ENCODE data around the gene PTPRU.

DNA sequence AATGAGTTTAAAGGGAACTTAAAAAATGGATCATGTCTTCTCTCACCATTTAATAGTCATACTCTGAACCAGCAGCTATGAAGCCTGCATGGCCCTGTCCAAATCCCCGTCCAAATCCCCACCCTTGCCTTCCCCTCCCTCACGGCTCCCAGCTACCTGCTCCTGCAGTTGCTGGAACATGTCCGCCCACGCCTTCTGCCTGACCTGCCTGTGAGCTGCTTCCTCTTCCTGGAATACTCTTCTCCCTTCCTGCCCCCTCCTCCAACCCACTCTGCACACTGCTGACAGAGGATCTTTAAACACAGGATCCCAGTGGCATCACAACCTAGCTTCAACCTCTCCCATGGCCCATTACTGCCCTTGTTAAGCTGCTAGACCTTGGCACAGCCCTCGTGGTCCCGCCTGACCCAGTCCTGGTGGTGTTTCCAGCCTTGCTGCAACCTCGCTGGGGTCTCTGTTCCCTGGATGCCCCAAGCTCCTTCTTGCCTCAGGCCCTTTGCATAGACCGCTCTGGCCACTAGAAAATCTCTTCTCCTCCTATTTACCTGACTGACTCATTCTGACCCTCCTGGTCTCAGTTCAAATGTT, 118.3 kb downstream of the PTPRU start:
- TF ChIP-seq EZH2phosphoT487 (IDR thresholded peaks at IDR 0.05; ENCODE audit: borderline replicate concordance) (no peak), EZH2 (IDR thresholded peaks at IDR 0.05) (no peak), CEBPB (IDR thresholded peaks at IDR 0.05; ENCODE audit: low read depth) (no peak), EGR1 (IDR thresholded peaks at IDR 0.05; ENCODE audit: low read depth) (peak; percentile 49; the same call in 1 of the 2 replicates), FOSL1 (IDR thresholded peaks at IDR 0.05; ENCODE audit: low read depth) (no peak), POLR2AphosphoS5 (IDR thresholded peaks at IDR 0.05; ENCODE audit: low read depth, low read length) (no peak), SRF (IDR thresholded peaks at IDR 0.05; ENCODE audit: low read depth) (no peak)
- TF ChIP-seq, protein P1, sequence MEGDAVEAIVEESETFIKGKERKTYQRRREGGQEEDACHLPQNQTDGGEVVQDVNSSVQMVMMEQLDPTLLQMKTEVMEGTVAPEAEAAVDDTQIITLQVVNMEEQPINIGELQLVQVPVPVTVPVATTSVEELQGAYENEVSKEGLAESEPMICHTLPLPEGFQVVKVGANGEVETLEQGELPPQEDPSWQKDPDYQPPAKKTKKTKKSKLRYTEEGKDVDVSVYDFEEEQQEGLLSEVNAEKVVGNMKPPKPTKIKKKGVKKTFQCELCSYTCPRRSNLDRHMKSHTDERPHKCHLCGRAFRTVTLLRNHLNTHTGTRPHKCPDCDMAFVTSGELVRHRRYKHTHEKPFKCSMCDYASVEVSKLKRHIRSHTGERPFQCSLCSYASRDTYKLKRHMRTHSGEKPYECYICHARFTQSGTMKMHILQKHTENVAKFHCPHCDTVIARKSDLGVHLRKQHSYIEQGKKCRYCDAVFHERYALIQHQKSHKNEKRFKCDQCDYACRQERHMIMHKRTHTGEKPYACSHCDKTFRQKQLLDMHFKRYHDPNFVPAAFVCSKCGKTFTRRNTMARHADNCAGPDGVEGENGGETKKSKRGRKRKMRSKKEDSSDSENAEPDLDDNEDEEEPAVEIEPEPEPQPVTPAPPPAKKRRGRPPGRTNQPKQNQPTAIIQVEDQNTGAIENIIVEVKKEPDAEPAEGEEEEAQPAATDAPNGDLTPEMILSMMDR (IDR thresholded peaks at IDR 0.05 in 2 of 3, conservative IDR thresholded peaks at IDR 0.05 in 1 of 3; ENCODE audit: borderline replicate concordance in 1 of 3, insufficient read depth in 1 of 3, low read depth in 2 of 3, low read length in 2 of 3), result no peak
